CD4-positive, alpha-beta T cell (primary cell): ENCODE measurements around the gene BDH1. TPM values are rescaled to one million over a fixed set of nuclear protein-coding genes. Genes with fewer than 3 reads are reported as not detected.

Source experiments
- ATAC-seq: fragments of 200-7000 bp; cut with Tn5 transposase; one replicate; pipeline ENCODE4 v1.10.0; 2022; ENCODE audit warnings: mild to moderate bottlenecking; ENCODE audit not compliant: poor library complexity
- CTCF ChIA-PET: fragments of 350-600 bp; sonication (Branson Sonifier 250); formaldehyde crosslinking; loops from one replicate; lab custom pipeline; 2021; ENCODE audit warnings: antibody characterized with exemption, inconsistent platforms; lab: Charles Lee
- POLR2A ChIA-PET: fragments of 350-600 bp; sonication (Branson Sonifier 250); formaldehyde crosslinking; loops from one replicate; lab custom pipeline; 2021; ENCODE audit warnings: antibody characterized with exemption, inconsistent platforms; lab: Charles Lee
- DNase-seq, 14 experiments: peaks; one replicate each; pipeline ENCODE4 v3.0.0-alpha.2; 2013 to 2020; ENCODE audit warnings: mixed read lengths in 2 of 14
- H3K27ac ChIP-seq, 2 donors: one replicate each; pipeline versions ENCODE4 v1.5.1 to v1.7.0; 2013; ENCODE audit warnings: low read length in 2 of 2, low read depth in 1 of 2, mild to moderate bottlenecking in 1 of 2
- H3K27me3 ChIP-seq, 2 experiments: 1 replicate in 1 of 2; 2 replicates in 1 of 2; pipeline versions ENCODE4 v1.6.1 to v1.7.0; 2013; ENCODE audit warnings: low read length in 2 of 2, control low read depth in 1 of 2, mild to moderate bottlenecking in 1 of 2, moderate library complexity in 1 of 2; ENCODE audit not compliant: insufficient read depth in 2 of 2, control insufficient read depth in 1 of 2
- H3K36me3 ChIP-seq: one replicate; pipeline ENCODE4 v1.6.1; 2013; ENCODE audit warnings: low read length, control low read depth; ENCODE audit not compliant: insufficient read depth
- H3K4me1 ChIP-seq: one replicate; pipeline ENCODE4 v1.6.1; 2013; ENCODE audit warnings: low read length, control low read depth; ENCODE audit not compliant: insufficient read depth
- H3K4me3 ChIP-seq: one replicate; pipeline ENCODE4 v1.5.1; 2013; ENCODE audit warnings: mild to moderate bottlenecking, low read length, moderate library complexity
- H3K9me3 ChIP-seq, 2 experiments: 1 replicate in 1 of 2; 2 replicates in 1 of 2; pipeline versions ENCODE4 v1.6.1 to v1.7.0; 2013; ENCODE audit warnings: low read length in 2 of 2, mild to moderate bottlenecking in 2 of 2, control low read depth in 1 of 2, moderate library complexity in 1 of 2; ENCODE audit not compliant: control insufficient read depth in 1 of 2, insufficient read depth in 1 of 2
- H3K27ac Mint-ChIP-seq: one replicate; pipeline ENCODE4 v1.8.0; 2020; ENCODE audit warnings: mixed read lengths
- H3K27me3 Mint-ChIP-seq: one replicate; pipeline ENCODE4 v1.8.0; 2021; ENCODE audit warnings: mixed read lengths
- H3K36me3 Mint-ChIP-seq: one replicate; pipeline ENCODE4 v1.8.0; 2021; ENCODE audit warnings: low read depth, mixed read lengths
- H3K4me1 Mint-ChIP-seq: one replicate; pipeline ENCODE4 v1.8.0; 2021; ENCODE audit warnings: low read depth, mixed read lengths
- H3K4me3 Mint-ChIP-seq: one replicate; pipeline ENCODE4 v1.8.0; 2020; ENCODE audit warnings: mild to moderate bottlenecking, mixed read lengths
- H3K9me3 Mint-ChIP-seq: one replicate; pipeline ENCODE4 v1.8.0; 2020; ENCODE audit warnings: mixed read lengths
- CTCF ChIP-seq: fragments of 200-600 bp; IDR thresholded peaks from one replicate; pipeline ENCODE4 v1.8.0; 2022; ENCODE audit warnings: antibody characterized with exemption, mild to moderate bottlenecking
- intact Hi-C, 2 experiments: fragments of 100-400 bp; cut with DNase I in 1 of 2; cut with micrococcal nuclease in 1 of 2; formaldehyde crosslinking; loops; one replicate each; pipeline versions ENCODE4 v1.15.1 to v1.9.0; 2023 to 2025; cut with DNase I, micrococcal nuclease
- total RNA-seq, 174 experiments: library from RNA in 2 of 174; stranded (reverse) in 2 of 174; gene quantifications; one replicate each; pipeline ENCODE4 v1.2.3 and lab custom pipeline; 2021 to 2026

BDH1 gene
- total RNA-seq, 2 experiments from 2014 or later, result 17.7 to 22.2 TPM

DNA sequence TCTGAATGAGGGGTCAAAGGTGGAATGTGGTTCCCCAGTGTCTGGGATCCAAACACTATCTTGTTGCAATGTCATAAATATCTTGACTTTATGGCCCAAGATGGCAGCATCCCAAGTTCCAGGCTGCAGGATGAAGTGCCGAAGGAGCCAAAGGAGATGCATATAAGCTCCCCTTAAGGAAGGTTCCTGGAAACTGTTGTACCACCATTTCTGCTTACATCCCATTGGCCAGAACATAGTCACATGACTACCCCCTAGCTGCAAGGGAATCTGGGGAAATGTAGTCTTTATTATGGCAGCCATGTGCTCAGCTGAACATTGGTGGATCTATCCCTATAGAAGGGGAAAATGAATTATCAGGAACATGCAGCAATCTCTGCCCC lies 54.3 kb downstream of the BDH1 start:
- no peak overlapping the region for H3K27ac ChIP-seq
- intact Hi-C loops, result no loop called here
- ATAC-seq, result no peak
- POLR2A ChIA-PET, result interaction anchor here (1.0 kb wide), 1 partner anchor 277 kb away, joined by 3 read pairs; no protein-coding TSS in a partner anchor
- DNase-seq, result peak in 1 of 14 experiments; percentile 19
- no peak for TF ChIP-seq CTCF
- H3K27ac Mint-ChIP-seq, result no peak overlapping the region
- CTCF ChIA-PET, result interaction anchor here (0.9 to 1.3 kb wide), 3 partner anchors 244 to 413 kb away, joined by 3 to 5 read pairs (median 4); no protein-coding TSS in a partner anchor
- H3K36me3 ChIP-seq, result no peaks in the 10 kb centered on the region
- H3K27me3 ChIP-seq, result no peaks in the 10 kb centered on the region
- no peaks in the 10 kb centered on the region for H3K4me1 Mint-ChIP-seq
- no peaks in the 10 kb centered on the region for H3K9me3 Mint-ChIP-seq
- H3K4me1 ChIP-seq, result no peaks in the 10 kb centered on the region
- H3K9me3 ChIP-seq, result peaks cover 0 to 12% of the 10 kb centered on the region in 2 experiments
- H3K36me3 Mint-ChIP-seq, result no peaks in the 10 kb centered on the region
- H3K4me3 ChIP-seq, result no peak overlapping the region
- H3K4me3 Mint-ChIP-seq, result no peak overlapping the region
- no peaks in the 10 kb centered on the region for H3K27me3 Mint-ChIP-seq

DNA sequence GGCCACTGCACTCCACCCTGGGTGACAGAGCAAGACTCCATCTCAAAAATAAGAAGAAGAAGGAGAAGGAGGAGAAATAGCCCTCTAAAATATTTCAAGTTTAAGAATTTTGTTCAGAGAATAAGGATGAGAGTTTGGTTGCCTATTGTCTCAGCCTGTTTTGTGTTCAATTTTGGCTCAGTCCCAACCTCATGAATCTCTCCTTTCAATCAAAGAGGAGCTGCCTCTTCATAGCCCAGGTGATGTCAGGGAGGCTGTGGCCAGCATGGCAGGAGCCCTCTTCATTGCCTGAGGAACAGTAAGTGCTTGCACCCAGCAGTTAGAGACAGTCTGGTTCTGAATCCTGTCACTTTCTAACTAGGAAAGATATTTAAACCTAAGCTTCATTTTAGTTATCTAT lies 55.0 kb downstream of the BDH1 start:
- intact Hi-C loops, result no loop called here
- POLR2A ChIA-PET, result no interaction called here

DNA sequence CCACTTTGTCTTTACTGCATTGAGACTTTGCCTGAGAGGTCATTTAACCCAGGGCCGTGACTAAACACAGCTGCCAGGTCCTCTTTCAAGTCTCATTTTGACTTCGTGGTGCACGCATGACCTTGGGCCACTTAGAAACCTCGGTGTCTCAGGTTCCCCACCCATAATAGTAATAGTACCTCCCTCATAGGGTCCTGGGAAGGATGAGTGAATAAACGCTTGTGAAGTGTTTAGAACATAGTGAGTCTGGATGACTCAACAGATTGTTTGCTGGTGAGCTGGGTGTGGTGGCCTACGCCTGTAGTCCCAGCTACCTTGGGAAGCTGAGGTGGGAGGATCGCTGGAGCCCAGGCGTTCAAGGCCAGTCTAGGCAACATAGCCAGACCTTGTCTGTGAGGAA lies 56.3 kb downstream of the BDH1 start:
- peaks cover 0 to 12% of the 10 kb centered on the region in 2 experiments for H3K9me3 ChIP-seq
- H3K27ac ChIP-seq, result no peak overlapping the region
- Mint-ChIP-seq H3K4me1 (no peaks in the 10 kb centered on the region), H3K27ac (no peak overlapping the region), H3K9me3 (no peaks in the 10 kb centered on the region), H3K27me3 (no peaks in the 10 kb centered on the region), H3K4me3 (no peak overlapping the region), H3K36me3 (no peaks in the 10 kb centered on the region)
- ChIA-PET POLR2A (no interaction called here), CTCF (interaction anchor here (0.6 kb wide), 1 partner anchor 352 kb away, joined by 3 read pairs; no protein-coding TSS in a partner anchor)
- no peaks in the 10 kb centered on the region for H3K4me1 ChIP-seq
- ATAC-seq (no peak), DNase-seq (no peak)
- no peak for TF ChIP-seq CTCF
- H3K27me3 ChIP-seq, result no peaks in the 10 kb centered on the region
- no peak overlapping the region for H3K4me3 ChIP-seq
- intact Hi-C loops, result no loop called here
- no peaks in the 10 kb centered on the region for H3K36me3 ChIP-seq

More for the DNA sequence above, 55.0 kb downstream of the BDH1 start:
- no peak for DNase-seq
- Histone ChIP-seq H3K4me1 (no peaks in the 10 kb centered on the region), H3K9me3 (peaks cover 0 to 12% of the 10 kb centered on the region in 2 experiments), H3K36me3 (no peaks in the 10 kb centered on the region), H3K4me3 (no peak overlapping the region), H3K27me3 (no peaks in the 10 kb centered on the region), H3K27ac (no peak overlapping the region)
- no peaks in the 10 kb centered on the region for H3K36me3 Mint-ChIP-seq
- H3K27me3 Mint-ChIP-seq, result no peaks in the 10 kb centered on the region
- no peak for TF ChIP-seq CTCF
- no peak overlapping the region for H3K27ac Mint-ChIP-seq
- no peaks in the 10 kb centered on the region for H3K9me3 Mint-ChIP-seq
- CTCF ChIA-PET, result interaction anchor here (0.7 kb wide), 1 partner anchor 327 kb away, joined by 3 read pairs; no protein-coding TSS in a partner anchor
- no peak overlapping the region for H3K4me3 Mint-ChIP-seq
- ATAC-seq, result no peak
- H3K4me1 Mint-ChIP-seq, result no peaks in the 10 kb centered on the region
